Pancreas (tissue), 10 donors: ENCODE results near the gene KLRF2. TPM values are rescaled to one million over a fixed set of nuclear protein-coding genes. Genes with fewer than 3 reads are reported as not detected.

ENCODE experiments used
- ATAC-seq, 4 donors: fragments of 200-7000 bp; cut with Tn5 transposase; one replicate each; pipeline versions ENCODE4 v1.8.0 to v1.9.1; 2020; ENCODE audit warnings: mild to moderate bottlenecking in 4 of 4, moderate library complexity in 4 of 4
- DNase-seq, 6 donors: peaks; one replicate each; pipeline ENCODE4 v3.0.0-alpha.2; 2020
- FAIRE-seq: peaks from 2 replicates; lab custom pipeline; 2012; peaks lifted over from hg19 to GRCh38; lab: Jason Lieb, UNC
- H3K27ac ChIP-seq, 4 donors: fragments of 200-600 bp; sonication (generic); 1 replicate in 3 of 4; 2 replicates in 1 of 4; pipeline versions ENCODE4 v1.5.0 to v1.8.0; 2020
- H3K27me3 ChIP-seq, 4 donors: fragments of 200-600 bp; one replicate each; pipeline ENCODE4 v1.8.0; 2021
- H3K36me3 ChIP-seq, 3 donors: fragments of 200-600 bp; sonication (generic) in 1 of 3; one replicate each; pipeline versions ENCODE4 v1.5.0 to v1.8.0; 2020 to 2021
- H3K4me1 ChIP-seq, 3 donors: fragments of 200-600 bp; one replicate each; pipeline ENCODE4 v1.8.0; 2021
- H3K4me3 ChIP-seq, 4 donors: fragments of 200-600 bp; sonication (generic) in 2 of 4; one replicate each; pipeline versions ENCODE4 v1.5.0 to v1.8.0; 2020 to 2021
- H3K9me3 ChIP-seq, 4 donors: fragments of 200-600 bp; one replicate each; pipeline ENCODE4 v1.8.0; 2021
- WGBS, 2 donors: extraction: QIAGEN DNeasy Blood & Tissue Kit; methylation state at CpG; one replicate each; pipeline ENCODE4 v1.1.7; 2013; 5-methylcytosine and 5-hydroxymethylcytosine counted together
- intact Hi-C, 3 donors: fragments of 100-400 bp; cut with DNase I; formaldehyde crosslinking; loops; one replicate each; pipeline versions ENCODE4 v1.11.1 to v1.14.2; 2022
- polyA plus RNA-seq, 2 donors: library from polyadenylated mRNA; stranded (reverse); fragments of 200-250 nt; gene quantifications; one replicate each; pipeline ENCODE4 v1.2.3, GENCODE V29; 2013
- total RNA-seq, 6 donors: library from RNA; stranded (reverse); fragmentation: NEBNext Ultra II Directional in 4 of 6; extraction: Animal tissue kit (Norgen Biotek cat#: 25700) in 4 of 6; gene quantifications; one replicate each; pipeline versions ENCODE4 v1.2.1 to v1.2.4, GENCODE V29; 2021 to 2023
- TF ChIP-seq, protein P1 (sequence below), 4 donors: fragments of 200-600 bp; sonication (generic) in 3 of 4; IDR thresholded peaks; one replicate each; pipeline versions ENCODE4 v1.5.0 to v1.8.0; 2021; ENCODE audit warnings: antibody characterized with exemption in 4 of 4
- donor health status: healthy with polysubstance abuse.
- donor health status: DM: no; HTN: no; CAD: no; lungs with moderate emphysema.
- donor health status: DM: no; HTN: no; CAD: no.
- donor health status: control.
- donor health status: control.
- donor health status: Bipolar disorder and iron deficiency.
- donor health status: DM: yes; HTN: yes; CAD: no.
- donor health status: DM: no; HTN: no; CAD: no.
- donor health status: DM: no; HTN: no; CAD: no.
- donor health status: DM: yes; HTN: yes; CAD: no.

KLRF2 gene
- total and polyA plus RNA-seq, 8 donors = not detected

DNA sequence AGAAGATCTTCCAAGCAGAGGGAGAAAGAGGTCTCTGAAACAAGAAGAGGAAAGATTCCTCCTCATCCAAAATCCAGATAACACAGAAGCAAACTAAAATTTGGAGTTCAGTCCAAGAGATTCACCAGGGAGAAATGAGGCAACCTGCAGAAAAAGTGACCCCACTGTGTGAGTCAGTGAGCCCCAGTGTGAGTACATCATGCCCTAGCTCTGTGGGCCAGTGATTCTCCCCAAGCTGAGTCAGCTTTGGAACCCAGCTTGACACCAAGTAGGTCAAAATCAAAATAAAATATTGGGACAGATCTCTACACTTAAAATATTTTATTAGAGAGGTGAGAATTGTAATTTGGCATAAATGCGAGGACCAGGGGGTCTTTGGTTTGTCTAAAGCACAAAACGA is 29.4 kb upstream of the KLRF2 start:
- no peaks in the 10 kb centered on the region for H3K36me3 ChIP-seq
- no peak for DNase-seq
- no peak overlapping the region for H3K27ac ChIP-seq
- H3K4me3 ChIP-seq = no peak overlapping the region
- no peaks in the 10 kb centered on the region for H3K4me1 ChIP-seq
- 74 to 84% methylated on average over 2 of the region's 2 CpGs for WGBS, 2 donors
- TF ChIP-seq, protein P1, sequence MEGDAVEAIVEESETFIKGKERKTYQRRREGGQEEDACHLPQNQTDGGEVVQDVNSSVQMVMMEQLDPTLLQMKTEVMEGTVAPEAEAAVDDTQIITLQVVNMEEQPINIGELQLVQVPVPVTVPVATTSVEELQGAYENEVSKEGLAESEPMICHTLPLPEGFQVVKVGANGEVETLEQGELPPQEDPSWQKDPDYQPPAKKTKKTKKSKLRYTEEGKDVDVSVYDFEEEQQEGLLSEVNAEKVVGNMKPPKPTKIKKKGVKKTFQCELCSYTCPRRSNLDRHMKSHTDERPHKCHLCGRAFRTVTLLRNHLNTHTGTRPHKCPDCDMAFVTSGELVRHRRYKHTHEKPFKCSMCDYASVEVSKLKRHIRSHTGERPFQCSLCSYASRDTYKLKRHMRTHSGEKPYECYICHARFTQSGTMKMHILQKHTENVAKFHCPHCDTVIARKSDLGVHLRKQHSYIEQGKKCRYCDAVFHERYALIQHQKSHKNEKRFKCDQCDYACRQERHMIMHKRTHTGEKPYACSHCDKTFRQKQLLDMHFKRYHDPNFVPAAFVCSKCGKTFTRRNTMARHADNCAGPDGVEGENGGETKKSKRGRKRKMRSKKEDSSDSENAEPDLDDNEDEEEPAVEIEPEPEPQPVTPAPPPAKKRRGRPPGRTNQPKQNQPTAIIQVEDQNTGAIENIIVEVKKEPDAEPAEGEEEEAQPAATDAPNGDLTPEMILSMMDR (IDR thresholded peaks at IDR 0.05) = no peak
- no peak for ATAC-seq
- intact Hi-C loops = no loop called here
- no peaks in the 10 kb centered on the region for H3K27me3 ChIP-seq
- H3K9me3 ChIP-seq = no peaks in the 10 kb centered on the region
- FAIRE-seq = no peak

DNA sequence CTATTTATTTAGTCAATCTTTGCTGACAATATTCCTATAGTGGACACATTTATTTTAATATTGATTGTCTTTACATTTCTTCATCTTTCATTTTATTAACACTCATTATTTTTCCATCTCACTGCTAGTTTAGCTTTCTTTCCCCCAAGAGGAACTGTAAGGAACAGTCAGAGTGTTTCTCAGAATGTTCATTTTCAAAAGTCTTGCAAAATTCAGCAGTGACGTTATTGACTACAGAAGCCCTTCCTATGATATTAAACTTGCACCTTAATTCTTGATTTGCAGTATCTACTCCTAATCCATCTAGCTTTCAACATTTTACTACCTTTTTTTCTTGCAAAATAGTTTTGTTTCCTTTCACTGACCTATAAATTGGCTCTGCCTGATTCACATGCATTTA is 25.1 kb upstream of the KLRF2 start:
- Histone ChIP-seq H3K9me3 (no peaks in the 10 kb centered on the region), H3K4me1 (no peaks in the 10 kb centered on the region), H3K27me3 (peaks cover 0 to 4% (median 0%) of the 10 kb centered on the region in 4 donors), H3K27ac (no peak overlapping the region), H3K36me3 (no peaks in the 10 kb centered on the region), H3K4me3 (no peak overlapping the region)
- WGBS, 2 donors = 65 to 85% methylated on average over 1 of the region's 1 CpG
- intact Hi-C loops = no loop called here
- FAIRE-seq (no peak), ATAC-seq (peak in 1 of 4 donors; percentile 29), DNase-seq (no peak)
- TF ChIP-seq, protein P1 (IDR thresholded peaks at IDR 0.05) = no peak

DNA sequence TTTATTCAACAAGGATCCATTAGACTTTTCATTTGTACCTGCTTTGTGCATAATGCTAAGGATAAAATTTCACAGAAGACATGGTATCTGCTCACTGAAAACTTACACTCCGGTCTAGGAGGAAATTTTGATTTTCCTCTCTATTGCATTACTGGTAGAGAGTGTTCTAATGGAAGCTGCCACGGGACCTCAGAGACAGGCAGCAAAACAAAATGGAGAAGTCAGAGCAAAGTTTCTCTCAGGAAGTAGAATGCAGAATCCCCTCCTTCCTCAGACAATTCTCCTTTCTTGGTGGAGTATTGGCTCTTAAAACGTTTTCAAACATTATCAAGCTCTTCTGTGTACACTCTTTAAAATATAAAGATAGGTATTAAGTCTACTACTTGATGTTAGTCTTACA is 24.4 kb upstream of the KLRF2 start:
- intact Hi-C loops = no loop called here
- Histone ChIP-seq H3K4me1 (no peaks in the 10 kb centered on the region), H3K36me3 (no peaks in the 10 kb centered on the region), H3K27ac (no peak overlapping the region), H3K9me3 (no peaks in the 10 kb centered on the region), H3K27me3 (peaks cover 0 to 4% (median 0%) of the 10 kb centered on the region in 4 donors), H3K4me3 (no peak overlapping the region)
- ATAC-seq (peak in 1 of 4 donors; percentile 47), DNase-seq (no peak), FAIRE-seq (no peak)
- WGBS, 2 donors = 40 to 54% methylated on average over 3 of the region's 3 CpGs
- TF ChIP-seq, protein P1 (IDR thresholded peaks at IDR 0.05) = no peak

DNA sequence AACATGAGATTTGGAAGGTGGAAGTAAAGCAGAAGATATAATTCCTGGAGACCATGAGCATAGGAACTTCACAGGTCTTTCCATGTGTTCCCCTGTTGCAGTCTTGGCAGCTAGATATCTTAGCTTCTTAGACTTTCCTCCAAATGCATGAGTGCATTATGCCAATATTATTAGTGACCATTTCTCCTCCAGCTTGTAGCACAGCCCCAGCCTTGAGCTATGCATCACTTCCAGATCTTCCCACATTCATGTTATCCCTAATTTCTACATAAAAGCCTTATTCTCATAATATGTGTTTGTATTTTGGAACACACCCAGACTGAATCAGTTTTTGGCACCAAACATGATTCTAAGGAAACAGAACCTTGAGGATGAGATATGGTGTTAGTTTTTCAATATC is 23.2 kb upstream of the KLRF2 start:
- H3K4me3 ChIP-seq = no peak overlapping the region
- DNase-seq = no peak
- no peak for ATAC-seq
- H3K27me3 ChIP-seq = peaks cover 0 to 4% (median 0%) of the 10 kb centered on the region in 4 donors
- TF ChIP-seq, protein P1 (IDR thresholded peaks at IDR 0.05) = no peak
- no peaks in the 10 kb centered on the region for H3K36me3 ChIP-seq
- FAIRE-seq = no peak
- no peak overlapping the region for H3K27ac ChIP-seq
- H3K4me1 ChIP-seq = no peaks in the 10 kb centered on the region
- intact Hi-C loops = no loop called here
- no peaks in the 10 kb centered on the region for H3K9me3 ChIP-seq

DNA sequence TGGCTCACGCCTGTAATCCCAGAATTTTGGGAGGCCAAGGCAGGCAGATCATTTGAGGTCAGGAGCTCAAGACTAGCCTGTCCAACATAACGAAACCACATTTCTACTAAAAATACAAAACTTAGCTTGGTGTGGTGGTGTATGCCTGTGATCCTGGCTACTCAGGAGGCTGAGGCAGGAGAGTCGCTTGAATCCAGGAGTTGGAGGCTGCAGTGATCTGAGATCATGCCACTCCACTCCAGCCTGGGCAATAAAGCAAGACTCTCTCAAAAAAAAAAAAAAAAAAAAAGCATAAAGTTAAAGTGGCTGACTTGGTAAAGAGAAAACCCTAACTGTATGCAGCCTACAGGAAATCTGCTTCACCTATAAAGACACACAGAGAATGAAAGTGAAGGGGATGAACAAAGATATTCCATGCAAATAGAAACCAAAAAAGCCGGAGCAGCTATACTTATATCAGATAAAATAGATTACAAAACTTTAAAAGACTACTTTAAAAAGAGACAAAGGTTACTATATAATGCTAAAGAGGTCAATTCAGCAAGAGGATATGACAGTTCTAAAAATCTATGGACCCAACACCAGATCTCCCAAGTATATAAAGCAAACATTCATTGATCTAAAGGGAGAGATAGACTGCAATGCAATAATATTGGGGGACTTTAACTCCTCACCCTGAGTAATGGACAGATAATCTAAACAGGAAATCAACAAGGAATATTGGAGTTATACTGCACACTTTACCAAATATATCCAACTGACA is 16.2 kb upstream of the KLRF2 start:
- Histone ChIP-seq H3K36me3 (no peaks in the 10 kb centered on the region), H3K4me1 (peaks cover 0 to 6% (median 0%) of the 10 kb centered on the region in 3 donors), H3K27me3 (peaks cover 0 to 6% (median 0%) of the 10 kb centered on the region in 4 donors), H3K27ac (no peak overlapping the region), H3K9me3 (no peaks in the 10 kb centered on the region), H3K4me3 (no peak overlapping the region)
- TF ChIP-seq, protein P1 (IDR thresholded peaks at IDR 0.05) = no peak
- FAIRE-seq = no peak
- ATAC-seq = no peak
- DNase-seq = no peak
- intact Hi-C loops = no loop called here
- 57 to 82% methylated on average over 4 of the region's 4 CpGs for WGBS, 2 donors
